ENCODE measurements around the gene TCEAL1.
"Not testable (repeated sequence)": the region's sequence is repeated elsewhere in the genome, so short reads cannot be mapped to it uniquely, and the experiment has no call there.

The TCEAL1 gene

GRCh38 chrX:103651151-103651773 lies 22.5 kb downstream of the TCEAL1 start:
- no peak overlapping the region for H3K4me3 ChIP-seq (replicated peaks; ENCODE audit: low read depth, low read length)
- DNase-seq (ENCODE audit: low read depth): no peak
- TF ChIP-seq, protein P1, sequence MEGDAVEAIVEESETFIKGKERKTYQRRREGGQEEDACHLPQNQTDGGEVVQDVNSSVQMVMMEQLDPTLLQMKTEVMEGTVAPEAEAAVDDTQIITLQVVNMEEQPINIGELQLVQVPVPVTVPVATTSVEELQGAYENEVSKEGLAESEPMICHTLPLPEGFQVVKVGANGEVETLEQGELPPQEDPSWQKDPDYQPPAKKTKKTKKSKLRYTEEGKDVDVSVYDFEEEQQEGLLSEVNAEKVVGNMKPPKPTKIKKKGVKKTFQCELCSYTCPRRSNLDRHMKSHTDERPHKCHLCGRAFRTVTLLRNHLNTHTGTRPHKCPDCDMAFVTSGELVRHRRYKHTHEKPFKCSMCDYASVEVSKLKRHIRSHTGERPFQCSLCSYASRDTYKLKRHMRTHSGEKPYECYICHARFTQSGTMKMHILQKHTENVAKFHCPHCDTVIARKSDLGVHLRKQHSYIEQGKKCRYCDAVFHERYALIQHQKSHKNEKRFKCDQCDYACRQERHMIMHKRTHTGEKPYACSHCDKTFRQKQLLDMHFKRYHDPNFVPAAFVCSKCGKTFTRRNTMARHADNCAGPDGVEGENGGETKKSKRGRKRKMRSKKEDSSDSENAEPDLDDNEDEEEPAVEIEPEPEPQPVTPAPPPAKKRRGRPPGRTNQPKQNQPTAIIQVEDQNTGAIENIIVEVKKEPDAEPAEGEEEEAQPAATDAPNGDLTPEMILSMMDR (IDR thresholded peaks at IDR 0.05; ENCODE audit: low read length, missing control alignments): no peak

- not testable (repeated sequence) for H3K4me3 ChIP-seq (replicated peaks; ENCODE audit: low read depth, low read length)
- peak; percentile 30 for DNase-seq (ENCODE audit: low read depth)
These were observed 26.6 kb downstream of the TCEAL1 start for GRCh38 chrX:103655230-103656000.

GRCh38 chrX:103656617-103657016 lies 27.8 kb downstream of the TCEAL1 start:
- DNase-seq (ENCODE audit: low read depth): no peak
- no peak overlapping the region for H3K4me3 ChIP-seq (replicated peaks; ENCODE audit: low read depth, low read length)
- TF ChIP-seq, protein P1 (IDR thresholded peaks at IDR 0.05; ENCODE audit: low read length, missing control alignments): no peak

GRCh38 chrX:103657066-103657465 lies 28.3 kb downstream of the TCEAL1 start:
- DNase-seq (ENCODE audit: low read depth); H3K4me3 ChIP-seq (replicated peaks; ENCODE audit: low read depth, low read length): not testable (repeated sequence)

DNA sequence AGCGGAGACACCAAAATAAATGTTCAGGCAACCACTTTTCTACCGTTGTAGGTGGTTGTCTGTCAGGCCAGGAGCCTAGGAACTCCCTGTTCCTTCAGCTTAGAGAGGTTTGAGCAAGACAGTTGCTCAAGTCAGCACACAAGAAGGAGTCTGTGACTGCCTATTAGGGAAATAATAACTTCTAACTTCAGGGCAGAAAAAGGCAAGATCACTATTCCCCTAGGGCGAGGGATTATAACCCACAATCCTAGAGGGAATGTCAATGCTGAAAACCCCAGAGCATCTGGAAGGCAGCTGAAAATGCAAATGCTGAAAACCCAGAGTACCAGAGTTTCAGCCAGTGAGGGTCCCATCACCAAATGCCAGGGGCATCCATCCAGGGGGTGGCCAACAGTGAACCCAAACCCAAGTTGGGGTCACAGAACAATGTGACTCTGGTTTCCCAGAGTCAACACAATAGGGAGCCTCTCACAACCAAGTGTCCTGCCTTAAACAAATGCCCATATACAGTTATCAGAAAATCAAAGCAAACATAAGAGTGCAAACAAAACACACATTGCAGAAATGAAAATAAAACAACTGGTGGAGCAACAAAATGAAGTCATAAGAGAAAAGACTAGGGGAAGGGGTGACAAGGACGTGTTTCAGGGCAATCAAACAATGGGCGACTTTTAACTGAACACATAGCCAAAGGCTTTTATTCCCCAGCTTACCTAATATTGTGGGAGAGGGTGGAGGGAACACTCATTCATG lies 30.1 kb downstream of the TCEAL1 start:
- DNase-seq (ENCODE audit: low read depth): no peak
- no peak overlapping the region for H3K4me3 ChIP-seq (replicated peaks; ENCODE audit: low read depth, low read length)

GRCh38 chrX:103659460-103659859 lies 30.7 kb downstream of the TCEAL1 start:
- not testable (repeated sequence) for DNase-seq (ENCODE audit: low read depth); H3K4me3 ChIP-seq (replicated peaks; ENCODE audit: low read depth, low read length)

More for the DNA sequence above, 30.1 kb downstream of the TCEAL1 start:
- TF ChIP-seq, protein P1 (IDR thresholded peaks at IDR 0.05; ENCODE audit: low read length, missing control alignments): no peak

GRCh38 chrX:103663981-103664762 lies 35.4 kb downstream of the TCEAL1 start:
- H3K4me3 ChIP-seq (replicated peaks; ENCODE audit: low read depth, low read length): no peak overlapping the region
- TF ChIP-seq, protein P1 (IDR thresholded peaks at IDR 0.05; ENCODE audit: low read length, missing control alignments): no peak
- DNase-seq (ENCODE audit: low read depth): no peak

Measured in fibroblast of pulmonary artery (primary cell).